ENCODE results near the gene TMEM97.
"Not testable (repeated sequence)": the region's sequence is repeated elsewhere in the genome, so short reads cannot be mapped to it uniquely, and the experiment has no call there.

TMEM97 gene

DNA sequence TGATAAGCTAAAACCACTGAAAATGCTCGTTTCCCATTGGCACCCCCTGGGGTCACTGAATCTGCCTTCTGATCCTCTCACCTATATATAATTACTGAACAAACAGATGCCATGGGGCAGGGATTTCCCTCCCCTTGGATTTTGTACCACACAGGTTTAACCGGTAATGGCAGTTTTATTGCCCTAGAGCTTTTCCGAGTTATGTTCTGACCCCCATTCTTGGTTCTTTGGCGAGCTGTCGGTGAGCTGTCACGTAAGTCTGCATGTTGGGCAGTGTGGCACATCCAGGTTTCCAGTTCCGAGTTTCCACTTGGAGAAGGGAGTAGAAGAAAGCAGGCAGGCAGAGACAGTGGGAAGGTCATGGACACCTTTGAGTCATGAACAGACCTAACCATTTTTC is 7.1 kb downstream of the TMEM97 start:
- H3K36me3 Mint-ChIP-seq (ENCODE audit: low read depth) = peaks cover 17% of the 10 kb centered on the region
- no peak overlapping the region for H3K27ac Mint-ChIP-seq
- peaks cover 10% of the 10 kb centered on the region for H3K4me1 Mint-ChIP-seq (ENCODE audit: low read depth)
- H3K4me3 Mint-ChIP-seq = no peak overlapping the region
- H3K27me3 Mint-ChIP-seq (ENCODE audit: low read depth) = no peaks in the 10 kb centered on the region
- no peaks in the 10 kb centered on the region for H3K9me3 Mint-ChIP-seq

DNA sequence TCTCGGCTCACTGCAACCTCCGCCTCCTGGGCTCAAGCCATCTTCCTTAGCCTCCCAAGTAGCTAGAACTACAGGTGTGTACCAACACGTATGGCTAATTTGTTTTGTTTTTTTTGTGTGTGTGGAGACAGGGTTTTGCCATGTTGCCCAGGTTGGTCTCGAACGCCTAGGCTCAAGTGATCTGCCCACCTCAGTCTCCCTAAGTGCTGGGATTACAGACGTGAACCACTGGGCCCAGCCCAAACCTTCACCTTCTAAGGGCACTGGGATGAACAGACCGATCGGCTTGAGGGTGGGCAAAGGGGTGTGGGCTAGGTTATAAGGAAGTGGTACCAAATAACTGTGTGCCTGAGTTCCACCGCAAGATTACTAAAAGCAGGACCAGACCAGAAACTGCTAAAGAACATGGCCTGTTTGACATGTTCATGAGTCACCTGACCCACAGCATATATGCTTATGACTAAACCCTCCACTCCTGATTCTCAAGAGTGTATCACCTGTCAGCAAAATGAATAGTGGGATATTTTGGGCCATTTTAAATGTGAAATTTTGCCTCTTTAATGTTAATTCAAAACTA is 8.1 kb downstream of the TMEM97 start:
- peaks cover 17% of the 10 kb centered on the region for H3K36me3 Mint-ChIP-seq (ENCODE audit: low read depth)
- no peaks in the 10 kb centered on the region for H3K9me3 Mint-ChIP-seq
- no peaks in the 10 kb centered on the region for H3K27me3 Mint-ChIP-seq (ENCODE audit: low read depth)
- H3K4me1 Mint-ChIP-seq (ENCODE audit: low read depth) = peaks cover 6% of the 10 kb centered on the region
- H3K27ac Mint-ChIP-seq = peak overlapping the region; percentile 15
- no peak overlapping the region for H3K4me3 Mint-ChIP-seq

DNA sequence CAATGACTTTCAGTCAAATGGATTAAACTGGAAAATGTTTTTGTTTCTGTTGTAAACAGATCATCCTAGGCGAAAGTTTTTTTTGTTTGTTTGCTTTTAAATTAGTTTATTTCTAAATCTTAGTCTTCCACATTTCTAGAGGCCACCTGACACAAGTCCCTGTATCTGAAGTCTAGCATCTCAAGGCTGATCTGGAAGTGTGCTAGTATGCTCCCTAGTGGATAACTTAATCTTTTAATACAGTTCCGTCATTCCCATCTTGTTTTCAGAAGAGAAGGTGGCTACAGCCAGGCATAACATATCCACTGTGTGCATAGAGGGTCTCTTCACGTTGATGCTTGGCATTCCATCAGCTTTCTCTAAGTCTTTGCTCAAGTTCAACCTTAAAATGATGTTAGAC is 8.7 kb downstream of the TMEM97 start:
- Mint-ChIP-seq H3K36me3 (ENCODE audit: low read depth) (peaks cover 17% of the 10 kb centered on the region), H3K4me3 (no peak overlapping the region), H3K4me1 (ENCODE audit: low read depth) (peaks cover 7% of the 10 kb centered on the region), H3K9me3 (no peaks in the 10 kb centered on the region), H3K27me3 (ENCODE audit: low read depth) (no peaks in the 10 kb centered on the region), H3K27ac (no peak overlapping the region)

DNA sequence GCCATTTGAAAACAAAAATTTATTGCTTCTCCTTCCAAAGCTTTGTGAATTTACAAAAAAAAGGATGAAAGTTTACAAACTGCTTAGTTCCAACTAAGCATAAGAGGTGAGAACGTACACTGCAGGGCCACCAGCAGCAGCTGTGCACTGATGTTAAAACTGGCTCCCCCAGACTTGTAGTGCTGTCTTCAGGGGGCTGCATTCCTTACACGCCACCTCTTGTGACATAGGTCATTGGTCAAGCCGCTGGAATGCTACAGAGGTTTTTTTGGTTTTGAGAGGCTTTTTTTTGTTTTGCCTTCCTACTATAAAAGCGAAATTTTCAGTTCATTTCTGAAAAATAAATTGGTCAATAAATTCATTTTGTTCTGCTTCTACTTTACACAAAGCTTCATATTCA is 9.3 kb downstream of the TMEM97 start:
- Mint-ChIP-seq H3K4me1 (ENCODE audit: low read depth) (peaks cover 7% of the 10 kb centered on the region), H3K36me3 (ENCODE audit: low read depth) (peaks cover 17% of the 10 kb centered on the region), H3K9me3 (no peaks in the 10 kb centered on the region), H3K27ac (no peak overlapping the region), H3K27me3 (ENCODE audit: low read depth) (no peaks in the 10 kb centered on the region), H3K4me3 (no peak overlapping the region)

DNA sequence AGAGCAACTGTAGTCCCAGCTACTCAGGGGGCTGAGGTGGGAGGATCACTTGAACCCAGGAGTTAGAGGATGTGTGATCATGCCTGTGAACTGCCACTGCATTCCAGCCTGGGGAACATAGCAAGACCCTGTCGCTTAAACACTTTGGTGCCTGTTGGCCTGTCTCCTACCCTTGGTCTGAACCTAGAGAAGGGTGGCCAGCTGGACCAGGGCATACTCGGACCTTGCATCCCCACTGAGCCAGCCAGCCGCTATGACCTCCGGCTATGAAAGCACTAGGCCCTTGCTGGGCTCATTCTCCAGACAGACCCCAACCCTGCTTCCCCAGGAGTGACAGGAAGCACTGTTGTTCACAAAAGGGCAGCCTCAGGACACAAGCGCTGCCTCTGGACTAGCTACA is 11.7 kb downstream of the TMEM97 start:
- Mint-ChIP-seq H3K27ac (no peak overlapping the region), H3K4me1 (ENCODE audit: low read depth) (peaks cover 19% of the 10 kb centered on the region), H3K4me3 (no peak overlapping the region), H3K27me3 (ENCODE audit: low read depth) (no peaks in the 10 kb centered on the region), H3K9me3 (no peaks in the 10 kb centered on the region), H3K36me3 (ENCODE audit: low read depth) (peaks cover 15% of the 10 kb centered on the region)

DNA sequence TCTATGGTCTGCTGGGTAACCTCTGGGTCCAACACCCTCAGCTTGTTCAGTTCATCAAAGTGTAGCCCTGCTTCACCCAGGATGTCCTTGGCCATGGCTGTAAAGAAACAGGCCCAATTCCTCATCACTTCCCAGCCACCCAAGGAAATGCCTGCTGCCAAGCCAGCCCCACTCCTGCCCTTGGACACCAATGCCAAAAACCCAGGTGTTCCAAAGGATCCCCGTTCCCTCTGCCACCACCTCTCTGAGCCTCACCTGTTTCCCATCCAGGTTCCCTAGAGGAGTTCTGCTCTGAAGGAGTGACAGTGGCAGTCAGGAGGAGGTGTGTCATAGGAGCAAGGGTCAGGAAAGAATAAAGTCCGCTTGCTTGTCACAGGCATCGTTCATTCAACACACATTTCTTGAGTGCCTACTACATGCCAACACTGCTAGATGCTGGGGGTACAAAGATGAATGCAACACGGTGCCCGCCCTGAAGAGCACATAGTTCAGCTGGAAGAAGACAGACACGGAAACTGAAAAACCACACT is 13.0 kb downstream of the TMEM97 start:
- H3K27ac Mint-ChIP-seq = no peak overlapping the region
- H3K4me1 Mint-ChIP-seq (ENCODE audit: low read depth) = peaks cover 24% of the 10 kb centered on the region
- H3K36me3 Mint-ChIP-seq (ENCODE audit: low read depth) = peaks cover 7% of the 10 kb centered on the region
- H3K9me3 Mint-ChIP-seq = no peaks in the 10 kb centered on the region
- no peak overlapping the region for H3K4me3 Mint-ChIP-seq
- no peaks in the 10 kb centered on the region for H3K27me3 Mint-ChIP-seq (ENCODE audit: low read depth)

DNA sequence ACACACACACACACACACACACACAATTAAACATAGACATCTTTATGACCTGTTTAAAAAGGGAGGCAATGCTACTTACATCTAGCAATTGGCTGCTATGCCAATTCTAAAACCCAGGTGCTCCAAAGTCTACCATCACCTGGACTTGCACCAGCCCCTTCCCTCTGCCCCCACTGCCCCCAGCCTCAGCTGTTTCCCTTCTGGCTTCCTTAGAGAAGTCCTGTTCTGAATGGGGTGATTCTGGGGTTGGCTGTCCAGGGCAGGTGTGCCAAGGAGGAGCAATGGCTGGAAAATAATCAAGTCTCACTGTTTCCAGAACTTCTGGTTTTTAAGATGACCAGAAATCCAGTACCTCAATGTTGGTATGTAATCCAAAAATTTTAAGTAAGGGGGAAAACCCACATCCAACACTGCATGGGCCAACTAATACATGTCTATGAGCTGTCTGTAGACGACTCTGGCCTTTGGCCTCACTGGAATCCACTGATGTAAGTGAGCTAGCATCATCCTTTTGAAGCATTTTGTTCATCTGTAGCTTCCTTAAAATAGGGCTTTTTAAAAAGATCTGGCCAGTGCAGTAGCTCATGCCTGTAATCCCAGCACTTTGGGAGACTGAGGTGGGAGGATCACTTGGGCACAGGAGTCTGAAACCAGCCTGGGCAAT is 14.2 kb downstream of the TMEM97 start:
- Mint-ChIP-seq H3K36me3 (ENCODE audit: low read depth) (peaks cover 1% of the 10 kb centered on the region), H3K27ac (no peak overlapping the region), H3K27me3 (ENCODE audit: low read depth) (no peaks in the 10 kb centered on the region), H3K4me1 (ENCODE audit: low read depth) (peaks cover 31% of the 10 kb centered on the region), H3K4me3 (peak overlapping the region; percentile 97), H3K9me3 (no peaks in the 10 kb centered on the region)

DNA sequence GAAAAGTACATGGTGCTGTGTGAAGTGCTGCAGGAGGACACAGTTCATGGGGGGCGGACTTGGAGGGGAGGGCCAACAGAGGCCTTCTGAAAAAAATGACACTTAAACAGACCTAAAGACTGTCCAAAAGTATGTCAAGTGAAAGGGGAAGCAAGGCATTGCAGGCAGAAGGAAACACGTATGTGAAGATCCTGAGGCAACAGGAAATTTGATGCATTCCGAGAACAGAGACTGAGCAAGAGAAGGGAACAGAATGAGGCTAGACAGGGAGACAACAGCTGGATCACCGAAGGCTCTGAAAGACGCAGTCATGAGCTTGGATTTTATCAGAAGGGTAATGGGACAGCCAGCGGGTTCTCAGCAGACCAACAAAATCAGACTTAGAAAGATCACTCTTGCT is 15.2 kb downstream of the TMEM97 start:
- Mint-ChIP-seq H3K27ac (peak overlapping the region; percentile 96), H3K9me3 (no peaks in the 10 kb centered on the region), H3K4me3 (peak overlapping the region; percentile 97), H3K4me1 (ENCODE audit: low read depth) (peaks cover 35% of the 10 kb centered on the region), H3K27me3 (ENCODE audit: low read depth) (no peaks in the 10 kb centered on the region), H3K36me3 (ENCODE audit: low read depth) (peaks cover 5% of the 10 kb centered on the region)

DNA sequence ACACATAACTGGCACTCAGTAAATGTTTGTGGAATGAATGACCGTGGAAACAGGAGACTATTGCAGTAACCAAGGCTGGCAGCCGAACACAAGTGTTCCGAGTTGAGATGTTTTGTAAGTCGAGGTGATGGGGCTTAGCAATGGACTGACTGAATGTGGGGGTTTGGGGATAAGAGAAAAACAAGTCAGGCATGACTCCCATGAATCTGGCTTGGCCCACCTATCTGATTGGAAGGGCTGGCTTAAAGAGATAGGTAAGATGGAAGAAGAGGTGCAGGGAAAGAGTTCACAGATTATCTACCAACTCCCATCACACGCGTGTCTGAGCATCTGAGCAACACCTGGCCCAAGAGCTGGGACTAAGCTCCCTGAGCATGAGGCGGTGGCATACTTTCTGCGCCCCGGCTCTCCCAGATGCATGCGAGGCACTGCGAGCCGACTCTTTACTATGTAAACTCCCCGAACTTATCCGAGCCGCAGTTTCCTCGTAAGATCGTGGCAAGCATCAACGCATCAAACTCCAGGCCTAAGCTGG is 15.7 kb downstream of the TMEM97 start:
- peaks cover 37% of the 10 kb centered on the region for H3K4me1 Mint-ChIP-seq (ENCODE audit: low read depth)
- H3K9me3 Mint-ChIP-seq = no peaks in the 10 kb centered on the region
- H3K4me3 Mint-ChIP-seq = peak overlapping the region; percentile 97
- peak overlapping the region; percentile 96 for H3K27ac Mint-ChIP-seq
- H3K27me3 Mint-ChIP-seq (ENCODE audit: low read depth) = no peaks in the 10 kb centered on the region
- peaks cover 5% of the 10 kb centered on the region for H3K36me3 Mint-ChIP-seq (ENCODE audit: low read depth)

DNA sequence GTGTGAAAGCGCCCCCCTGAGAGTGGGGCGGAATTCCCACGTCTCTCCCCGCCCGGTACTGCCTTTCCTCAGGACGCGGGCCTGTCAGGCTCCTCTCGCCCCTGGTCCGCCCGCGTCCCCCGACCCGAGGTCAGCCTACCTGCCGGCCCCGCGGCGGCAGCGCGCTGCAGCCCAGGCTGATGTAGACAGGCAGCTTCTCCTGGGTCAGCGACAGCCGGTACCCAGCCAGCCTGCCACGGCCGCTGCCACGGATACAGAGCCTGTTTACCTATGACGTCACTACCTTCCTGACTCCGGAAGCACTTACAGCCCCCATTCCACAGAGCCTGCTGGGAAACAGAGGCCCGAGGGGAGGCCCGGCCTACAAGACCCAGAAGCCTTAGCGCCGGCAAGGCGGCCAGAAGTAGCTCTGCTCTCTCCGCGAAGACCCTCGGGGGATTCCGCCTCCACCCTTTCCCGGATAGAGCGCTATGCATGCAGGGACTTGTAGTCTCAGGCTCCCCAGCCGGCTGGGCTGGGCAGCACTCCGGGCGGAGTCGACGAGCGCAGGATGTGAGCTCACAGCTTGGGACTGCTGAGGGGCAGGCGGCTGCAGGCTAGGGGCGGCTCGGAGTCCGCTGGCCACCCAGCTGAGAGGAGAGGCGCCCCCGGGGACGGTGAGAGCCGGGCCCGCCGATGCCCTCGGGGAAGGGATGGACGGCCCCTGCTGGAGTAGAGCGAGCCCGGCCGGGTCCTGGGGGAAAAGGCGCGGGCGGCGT is 16.4 kb downstream of the TMEM97 start, which contains the start of the genes IFT20 and TNFAIP1:
IFT20 (minus strand) TSS at position 272 of the 758 bp plus-strand sequence. CDS start 3,487 bp downstream, outside the sequence.
TNFAIP1 (plus strand) TSS at position 561 of the 758 bp plus-strand sequence. CDS start 3,761 bp downstream, outside the sequence.
- H3K27ac Mint-ChIP-seq = peak within 1 kb of the TSS; percentile 96
- peaks cover 39% of the 10 kb centered on the region for H3K4me1 Mint-ChIP-seq (ENCODE audit: low read depth)
- H3K27me3 Mint-ChIP-seq (ENCODE audit: low read depth) = no peaks in the 10 kb centered on the region
- peak within 1 kb of the TSS; percentile 97 for H3K4me3 Mint-ChIP-seq
- peaks cover 5% of the 10 kb centered on the region for H3K36me3 Mint-ChIP-seq (ENCODE audit: low read depth)
- no peaks in the 10 kb centered on the region for H3K9me3 Mint-ChIP-seq

DNA sequence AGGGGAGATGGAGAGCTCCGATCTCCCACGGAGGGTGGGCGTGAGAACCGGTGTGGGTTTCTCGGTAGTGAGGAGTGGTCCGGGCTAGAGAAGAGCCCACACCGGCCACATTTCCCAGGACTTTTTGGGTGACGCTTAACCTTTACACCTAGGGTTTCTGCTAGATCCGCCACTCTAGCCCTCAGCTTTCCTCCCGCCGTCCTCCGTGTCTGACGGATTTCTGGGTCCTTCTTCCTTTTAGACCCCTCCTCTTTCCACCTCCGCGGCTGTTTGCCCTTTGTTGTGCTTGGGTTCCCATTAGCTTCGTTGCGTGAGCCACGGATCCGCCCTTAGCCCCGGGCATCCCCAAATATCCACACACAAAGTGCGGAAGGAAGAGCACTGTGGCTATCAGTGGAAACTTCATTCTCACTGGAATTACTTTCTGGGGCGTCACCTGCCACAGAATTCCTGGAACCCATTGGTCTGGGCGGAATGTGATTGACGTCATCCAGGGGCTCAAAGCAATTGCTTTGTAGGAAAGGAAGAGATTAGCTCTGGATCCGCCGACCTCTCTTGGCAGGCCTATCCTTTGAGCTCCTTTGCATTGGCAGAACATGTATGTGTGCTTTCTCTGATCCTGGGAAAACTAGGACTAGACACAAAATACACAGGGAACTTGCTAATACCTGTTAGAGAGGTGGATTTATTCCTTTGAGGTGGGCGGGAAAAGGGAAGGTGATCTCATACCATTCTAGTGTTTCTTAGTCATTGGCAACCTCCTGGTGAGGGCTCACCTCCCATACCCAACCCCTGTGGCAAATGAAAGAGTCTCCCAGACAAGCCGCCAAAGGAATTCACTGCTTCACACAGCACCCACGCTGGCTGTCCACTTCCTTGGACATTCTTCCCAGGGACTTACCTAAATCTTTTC is 17.2 kb downstream of the TMEM97 start:
- Mint-ChIP-seq H3K4me3 (peak overlapping the region; percentile 97), H3K9me3 (no peaks in the 10 kb centered on the region), H3K27me3 (ENCODE audit: low read depth) (no peaks in the 10 kb centered on the region), H3K4me1 (ENCODE audit: low read depth) (peaks cover 39% of the 10 kb centered on the region), H3K36me3 (ENCODE audit: low read depth) (peaks cover 10% of the 10 kb centered on the region), H3K27ac (peak overlapping the region; percentile 96)

DNA sequence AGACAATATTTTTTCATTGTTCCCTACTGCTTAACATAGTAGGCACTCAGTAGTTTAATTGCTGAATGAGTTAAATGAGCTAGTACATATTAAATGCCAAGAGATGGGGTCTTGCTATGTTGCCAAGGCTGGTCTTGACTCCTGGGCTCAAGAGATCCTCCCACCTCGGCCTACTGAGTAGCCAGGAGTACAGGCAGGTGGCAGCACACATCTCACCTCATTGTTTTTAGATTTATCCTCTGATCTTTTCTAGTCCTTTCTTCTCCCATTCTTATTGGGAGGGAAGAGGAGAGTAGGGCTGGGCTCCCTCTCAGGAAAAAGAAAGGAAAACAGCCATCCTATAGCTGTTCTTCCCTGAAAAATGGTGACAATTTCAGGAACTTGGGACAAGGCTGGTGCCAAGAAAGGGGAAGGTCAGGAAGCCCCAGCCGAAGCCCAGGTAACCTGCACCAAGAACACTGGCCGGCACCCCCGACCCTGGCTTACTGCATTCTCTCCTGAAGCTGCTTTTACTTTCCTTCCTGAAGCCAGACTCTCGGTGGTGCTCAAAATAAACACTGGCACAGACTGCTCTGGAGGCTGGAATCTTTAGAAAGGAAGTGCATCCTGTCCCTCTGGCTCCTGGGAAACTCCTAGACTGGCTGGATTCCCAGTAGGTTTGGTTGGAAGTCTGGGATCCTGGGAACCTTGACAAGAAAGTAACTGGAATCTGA is 19.2 kb downstream of the TMEM97 start:
- Mint-ChIP-seq H3K27me3 (ENCODE audit: low read depth) (no peaks in the 10 kb centered on the region), H3K4me3 (no peak overlapping the region), H3K4me1 (ENCODE audit: low read depth) (peaks cover 34% of the 10 kb centered on the region), H3K9me3 (no peaks in the 10 kb centered on the region), H3K36me3 (ENCODE audit: low read depth) (peaks cover 15% of the 10 kb centered on the region), H3K27ac (no peak overlapping the region)

DNA sequence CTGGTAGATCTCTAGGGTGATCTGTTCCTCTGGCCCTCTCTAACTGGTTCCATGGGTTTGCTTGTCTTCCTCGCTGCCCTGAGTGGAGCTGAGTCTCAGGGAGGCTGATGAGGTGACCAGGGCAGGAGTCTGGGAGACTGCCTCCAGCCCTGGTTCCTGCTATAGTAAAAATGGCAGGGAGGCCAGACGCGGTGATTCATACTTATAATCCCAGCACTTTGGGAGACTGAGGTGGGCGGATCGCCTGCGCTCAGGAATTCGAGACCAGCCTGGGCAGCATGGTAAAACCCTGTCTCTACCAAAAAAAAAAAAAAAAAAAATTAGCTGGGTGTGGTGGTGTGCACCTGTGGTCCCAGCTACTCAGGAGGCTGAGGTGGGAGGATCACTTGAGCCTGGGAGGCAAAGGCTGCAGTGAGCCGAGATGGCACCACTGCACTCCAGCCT is 19.8 kb downstream of the TMEM97 start:
- not testable (repeated sequence) for H3K27ac Mint-ChIP-seq; H3K4me3 Mint-ChIP-seq; H3K9me3 Mint-ChIP-seq; H3K27me3 Mint-ChIP-seq (ENCODE audit: low read depth)
- peaks cover 16% of the 10 kb centered on the region for H3K36me3 Mint-ChIP-seq (ENCODE audit: low read depth)
- H3K4me1 Mint-ChIP-seq (ENCODE audit: low read depth) = peaks cover 33% of the 10 kb centered on the region
